ENCODE measurements around the gene VIP.
"Not testable (repeated sequence)": the region's sequence is repeated elsewhere in the genome, so short reads cannot be mapped to it uniquely, and the experiment has no call there.

The VIP gene

GRCh38 chr6:152750694-152751093, at the start of gene VIP:
VIP (plus strand) TSS chr6:152750797; CDS start chr6:152752178, 1,381 bp downstream.
- DNase-seq (ENCODE audit: low read depth), result no peak

- DNase-seq (ENCODE audit: low read depth), result no peak
These were observed 49.3 kb upstream of the VIP start for GRCh38 chr6:152701081-152701862.

GRCh38 chr6:152701863-152702401, 48.7 kb upstream of the VIP start:
- DNase-seq (ENCODE audit: low read depth), result no peak

- not testable (repeated sequence) for DNase-seq (ENCODE audit: low read depth)
These were observed 46.8 kb upstream of the VIP start for GRCh38 chr6:152703750-152704149.

- no peak for DNase-seq (ENCODE audit: low read depth)
These were observed 45.3 kb upstream of the VIP start for GRCh38 chr6:152705327-152705726.

GRCh38 chr6:152716322-152716721, 34.3 kb upstream of the VIP start:
- DNase-seq (ENCODE audit: low read depth), result no peak

GRCh38 chr6:152720974-152721373, 29.6 kb upstream of the VIP start:
- DNase-seq (ENCODE audit: low read depth), result no peak

- no peak for DNase-seq (ENCODE audit: low read depth)
These were observed 28.6 kb upstream of the VIP start for GRCh38 chr6:152721956-152722355.

- no peak for DNase-seq (ENCODE audit: low read depth)
These were observed 27.2 kb upstream of the VIP start for GRCh38 chr6:152723398-152723797.

- no peak for DNase-seq (ENCODE audit: low read depth)
These were observed 24.3 kb upstream of the VIP start for GRCh38 chr6:152726313-152726712.

- DNase-seq (ENCODE audit: low read depth), result no peak
These were observed 23.1 kb upstream of the VIP start for GRCh38 chr6:152727507-152727906.

GRCh38 chr6:152734630-152735029, 16.0 kb upstream of the VIP start:
- DNase-seq (ENCODE audit: low read depth), result no peak

GRCh38 chr6:152736687-152737273, 13.8 kb upstream of the VIP start:
- no peak for DNase-seq (ENCODE audit: low read depth)

- no peak for DNase-seq (ENCODE audit: low read depth)
These were observed 5.0 kb upstream of the VIP start for GRCh38 chr6:152745509-152746171.

- DNase-seq (ENCODE audit: low read depth), result no peak
These were observed 4.4 kb upstream of the VIP start for GRCh38 chr6:152746172-152746553.

- no peak for DNase-seq (ENCODE audit: low read depth)
These were observed 1.8 kb upstream of the VIP start for GRCh38 chr6:152748843-152749242.

- DNase-seq (ENCODE audit: low read depth), result no peak
These were observed 1.3 kb upstream of the VIP start for GRCh38 chr6:152749336-152749735.

- DNase-seq (ENCODE audit: low read depth), result no peak
These were observed 14.7 kb downstream of the VIP start for GRCh38 chr6:152765331-152765730.

- no peak for DNase-seq (ENCODE audit: low read depth)
These were observed 18.6 kb downstream of the VIP start for GRCh38 chr6:152769159-152769558.

- DNase-seq (ENCODE audit: low read depth), result no peak
These were observed 19.4 kb downstream of the VIP start for GRCh38 chr6:152769993-152770392.

GRCh38 chr6:152771061-152771687, 20.6 kb downstream of the VIP start:
- DNase-seq (ENCODE audit: low read depth), result no peak

- DNase-seq (ENCODE audit: low read depth), result no peak
These were observed 24.8 kb downstream of the VIP start for GRCh38 chr6:152775428-152775827.

GRCh38 chr6:152776833-152777232, 26.2 kb downstream of the VIP start:
- DNase-seq (ENCODE audit: low read depth), result no peak
